ENCODE results near the gene FUS.

GRCh38 chr16:31214708-31215286 lies 34.9 kb downstream of the FUS start:
- no peak for TF ChIP-seq OVOL2 (CRISPR knock-in tag; IDR thresholded peaks at IDR 0.05; ENCODE audit: borderline replicate concordance)
- TF ChIP-seq NR2C2 (CRISPR knock-in tag; IDR thresholded peaks at IDR 0.05), result 0 out of 2 replicates have a peak, but pooled peaks have one; percentile 55
- TF ChIP-seq TEAD4 (CRISPR knock-in tag; IDR thresholded peaks at IDR 0.05), result peak; percentile 69; the same call in 1 of the 2 replicates
- no peak for TF ChIP-seq ATF2 (CRISPR knock-in tag; IDR thresholded peaks at IDR 0.05; ENCODE audit: borderline replicate concordance, low read depth)
- no peak for TF ChIP-seq USF2 (CRISPR knock-in tag; IDR thresholded peaks at IDR 0.05)
